ENCODE measurements around the gene EIF3I.

Gene EIF3I

GRCh38 chr1:32263744-32264143 is 41.5 kb downstream of the EIF3I start:
- TF ChIP-seq CTCF (IDR thresholded peaks at IDR 0.05) (no peak), ZFX (IDR thresholded peaks at IDR 0.05; ENCODE audit: borderline replicate concordance) (no peak)
- no peak overlapping the region for H3K27ac ChIP-seq

- TF ChIP-seq ZFX (IDR thresholded peaks at IDR 0.05; ENCODE audit: borderline replicate concordance): no peak
- no peak for TF ChIP-seq CTCF (IDR thresholded peaks at IDR 0.05)
- no peak overlapping the region for H3K27ac ChIP-seq
These were observed 43.6 kb downstream of the EIF3I start for GRCh38 chr1:32265846-32266245.

GRCh38 chr1:32266921-32267591 is 44.8 kb downstream of the EIF3I start:
- no peak overlapping the region for H3K27ac ChIP-seq
- no peak for TF ChIP-seq ZFX (IDR thresholded peaks at IDR 0.05; ENCODE audit: borderline replicate concordance)
- no peak for TF ChIP-seq CTCF (IDR thresholded peaks at IDR 0.05)

GRCh38 chr1:32269744-32270143 is 47.5 kb downstream of the EIF3I start:
- TF ChIP-seq CTCF (IDR thresholded peaks at IDR 0.05) (no peak), ZFX (IDR thresholded peaks at IDR 0.05; ENCODE audit: borderline replicate concordance) (no peak)
- H3K27ac ChIP-seq: no peak overlapping the region

- H3K27ac ChIP-seq: no peak overlapping the region
- TF ChIP-seq ZFX (IDR thresholded peaks at IDR 0.05; ENCODE audit: borderline replicate concordance) (no peak), CTCF (IDR thresholded peaks at IDR 0.05) (no peak)
These were observed 50.6 kb downstream of the EIF3I start for GRCh38 chr1:32272557-32273390.

- H3K27ac ChIP-seq: no peak overlapping the region
- TF ChIP-seq CTCF (IDR thresholded peaks at IDR 0.05): no peak
- TF ChIP-seq ZFX (IDR thresholded peaks at IDR 0.05; ENCODE audit: borderline replicate concordance): no peak
These were observed 51.4 kb downstream of the EIF3I start for GRCh38 chr1:32273391-32274208.

All from 22Rv1 (cell line).